ENCODE data around the gene PPT2.

PPT2 gene

GRCh38 chr6:32202186-32202585 lies 48.2 kb downstream of the PPT2 start:
- Histone ChIP-seq H3K9ac (no peak overlapping the region), H3K27me3 (ENCODE audit: insufficient read depth, low read depth) (no peaks in the 10 kb centered on the region), H3K79me2 (ENCODE audit: insufficient read depth, low read depth) (no peaks in the 10 kb centered on the region), H2AFZ (ENCODE audit: low read depth) (no peak overlapping the region), H3K36me3 (ENCODE audit: insufficient read depth) (no peaks in the 10 kb centered on the region), H3K4me1 (ENCODE audit: low read depth, poor library complexity, severe bottlenecking) (peaks cover 5% of the 10 kb centered on the region), H3K4me2 (no peak overlapping the region), H3K27ac (no peak overlapping the region), H4K20me1 (ENCODE audit: insufficient read depth) (no peaks in the 10 kb centered on the region), H3K4me3 (IDR thresholded peaks at IDR 0.05; ENCODE audit: insufficient read depth, low read depth, low read length) (no peak overlapping the region)
- TF ChIP-seq CTCF (conservative IDR thresholded peaks at IDR 0.05; ENCODE audit: low read depth, low read length), result no peak

GRCh38 chr6:32203426-32204267 lies 49.7 kb downstream of the PPT2 start:
- Histone ChIP-seq H3K27me3 (ENCODE audit: insufficient read depth, low read depth) (no peaks in the 10 kb centered on the region), H3K27ac (no peak overlapping the region), H3K9ac (no peak overlapping the region), H4K20me1 (ENCODE audit: insufficient read depth) (no peaks in the 10 kb centered on the region), H3K4me3 (IDR thresholded peaks at IDR 0.05; ENCODE audit: insufficient read depth, low read depth, low read length) (no peak overlapping the region), H3K4me2 (no peak overlapping the region), H3K36me3 (ENCODE audit: insufficient read depth) (no peaks in the 10 kb centered on the region), H3K4me1 (ENCODE audit: low read depth, poor library complexity, severe bottlenecking) (no peaks in the 10 kb centered on the region), H3K79me2 (ENCODE audit: insufficient read depth, low read depth) (no peaks in the 10 kb centered on the region), H2AFZ (ENCODE audit: low read depth) (no peak overlapping the region)
- TF ChIP-seq CTCF (conservative IDR thresholded peaks at IDR 0.05; ENCODE audit: low read depth, low read length), result no peak

GRCh38 chr6:32204268-32204715 lies 50.4 kb downstream of the PPT2 start:
- H3K27me3 ChIP-seq (ENCODE audit: insufficient read depth, low read depth), result no peaks in the 10 kb centered on the region
- H3K4me2 ChIP-seq, result no peak overlapping the region
- no peaks in the 10 kb centered on the region for H4K20me1 ChIP-seq (ENCODE audit: insufficient read depth)
- H3K9ac ChIP-seq, result no peak overlapping the region
- H3K36me3 ChIP-seq (ENCODE audit: insufficient read depth), result no peaks in the 10 kb centered on the region
- H2AFZ ChIP-seq (ENCODE audit: low read depth), result no peak overlapping the region
- TF ChIP-seq CTCF (conservative IDR thresholded peaks at IDR 0.05; ENCODE audit: low read depth, low read length), result no peak
- H3K4me3 ChIP-seq (IDR thresholded peaks at IDR 0.05; ENCODE audit: insufficient read depth, low read depth, low read length), result no peak overlapping the region
- H3K27ac ChIP-seq, result no peak overlapping the region
- H3K4me1 ChIP-seq (ENCODE audit: low read depth, poor library complexity, severe bottlenecking), result no peaks in the 10 kb centered on the region
- no peaks in the 10 kb centered on the region for H3K79me2 ChIP-seq (ENCODE audit: insufficient read depth, low read depth)

GRCh38 chr6:32208996-32209395 lies 55.1 kb downstream of the PPT2 start:
- Histone ChIP-seq H2AFZ (ENCODE audit: low read depth) (no peak overlapping the region), H4K20me1 (ENCODE audit: insufficient read depth) (no peaks in the 10 kb centered on the region), H3K79me2 (ENCODE audit: insufficient read depth, low read depth) (no peaks in the 10 kb centered on the region), H3K27me3 (ENCODE audit: insufficient read depth, low read depth) (no peaks in the 10 kb centered on the region), H3K4me1 (ENCODE audit: low read depth, poor library complexity, severe bottlenecking) (no peaks in the 10 kb centered on the region), H3K4me3 (IDR thresholded peaks at IDR 0.05; ENCODE audit: insufficient read depth, low read depth, low read length) (no peak overlapping the region), H3K27ac (no peak overlapping the region), H3K4me2 (no peak overlapping the region), H3K9ac (no peak overlapping the region), H3K36me3 (ENCODE audit: insufficient read depth) (no peaks in the 10 kb centered on the region)
- no peak for TF ChIP-seq CTCF (conservative IDR thresholded peaks at IDR 0.05; ENCODE audit: low read depth, low read length)

Measured in KMS-11 (cell line).